Astrocyte of the spinal cord (primary cell): ENCODE data around the gene KIF1A.

Experiments
- DNase-seq: peaks from one replicate; pipeline ENCODE4 v3.0.0; 2011; ENCODE audit warnings: low read depth, low spot score
- H3K4me3 ChIP-seq: 2 replicates; pipeline ENCODE4 v1.5.1; 2011; ENCODE audit warnings: low read depth, mild to moderate bottlenecking, low read length, moderate library complexity
- CTCF ChIP-seq: IDR thresholded peaks from 2 replicates; pipeline ENCODE4 v1.5.1; 2012; ENCODE audit warnings: low read depth, mild to moderate bottlenecking, low read length, inconsistent platforms
- in situ Hi-C: cut with HindIII; loops from 2 replicates; pipeline ENCODE4 v1.10.0; 2017; ENCODE audit warnings: low sequenced_read_pairs

Gene KIF1A

GRCh38 chr2:240814280-240814679, 5.7 kb downstream of the KIF1A start:
- TF ChIP-seq CTCF: no peak
- in situ Hi-C loops: no loop called here
- H3K4me3 ChIP-seq: no peak overlapping the region
- DNase-seq: no peak

- TF ChIP-seq CTCF: no peak
- in situ Hi-C loops: no loop called here
- no peak for DNase-seq
- no peak overlapping the region for H3K4me3 ChIP-seq
Observed at GRCh38 chr2:240813231-240813921, 6.6 kb downstream of the KIF1A start.

- in situ Hi-C loops: no loop called here
Observed at GRCh38 chr2:240812721-240813120, 7.3 kb downstream of the KIF1A start.

GRCh38 chr2:240812301-240812680, 7.7 kb downstream of the KIF1A start:
- no peak for DNase-seq
- in situ Hi-C loops: no loop called here
- TF ChIP-seq CTCF: no peak
- H3K4me3 ChIP-seq: no peak overlapping the region

More at GRCh38 chr2:240812721-240813120, 7.3 kb downstream of the KIF1A start:
- no peak overlapping the region for H3K4me3 ChIP-seq
- TF ChIP-seq CTCF: no peak
- DNase-seq: no peak

GRCh38 chr2:240811346-240812300, 8.4 kb downstream of the KIF1A start:
- no peak overlapping the region for H3K4me3 ChIP-seq
- TF ChIP-seq CTCF: no peak
- DNase-seq: no peak
- in situ Hi-C loops: no loop called here

GRCh38 chr2:240810621-240811020, 9.4 kb downstream of the KIF1A start:
- in situ Hi-C loops: no loop called here
- no peak for DNase-seq
- no peak overlapping the region for H3K4me3 ChIP-seq
- TF ChIP-seq CTCF: no peak
